H1 (cell line): Measurements from ENCODE around the gene LRRC56. TPM values are rescaled to one million over a fixed set of nuclear protein-coding genes. Genes with fewer than 3 reads are reported as not detected.
A peak's percentile ranks its signal among the peaks of the same experiment; 100 is the strongest.

Experiments used
- CTCF ChIA-PET: fragments of 300-600 bp; sonication (Branson Sonifier 250); formaldehyde crosslinking; loops from one replicate; lab custom pipeline; 2021; ENCODE audit not compliant: partially characterized antibody; lab: Charles Lee
- POLR2A ChIA-PET: fragments of 300-600 bp; sonication (Branson Sonifier 250); formaldehyde crosslinking; loops from one replicate; lab custom pipeline; 2021; ENCODE audit warnings: inconsistent platforms; ENCODE audit not compliant: partially characterized antibody; lab: Charles Lee
- DNase-seq, 2 experiments: peaks; one replicate each; pipeline versions ENCODE4 v3.0.0 to v3.0.0-alpha.2; 2010 to 2022; ENCODE audit warnings: low spot score in 2 of 2, low read depth in 1 of 2, mixed read lengths in 1 of 2
- FAIRE-seq: peaks from 2 replicates; lab custom pipeline; 2011; peaks lifted over from hg19 to GRCh38; lab: Jason Lieb, UNC
- H2AFZ ChIP-seq: 2 replicates; pipeline ENCODE4 v1.8.1; 2012; ENCODE audit warnings: low read length, inconsistent platforms
- H2AK5ac ChIP-seq: 2 replicates; pipeline ENCODE4 v1.6.1; 2013; ENCODE audit warnings: low read depth, low read length
- H2BK120ac ChIP-seq: replicated peaks from 2 replicates; pipeline ENCODE3; 2013; ENCODE audit warnings: low read depth, low read length, inconsistent platforms
- H2BK12ac ChIP-seq: 2 replicates; pipeline ENCODE4 v1.6.1; 2013; ENCODE audit warnings: low read depth, low read length
- H2BK15ac ChIP-seq: 2 replicates; pipeline ENCODE4 v1.6.1; 2013; ENCODE audit warnings: low read length
- H2BK20ac ChIP-seq: 2 replicates; pipeline ENCODE4 v1.6.1; 2013; ENCODE audit warnings: low read length
- H2BK5ac ChIP-seq: 2 replicates; pipeline ENCODE4 v1.6.1; 2013; ENCODE audit warnings: low read depth, low read length
- H3K14ac ChIP-seq: 2 replicates; pipeline ENCODE4 v1.6.1; 2013; ENCODE audit warnings: inconsistent platforms; ENCODE audit not compliant: insufficient read length
- H3K18ac ChIP-seq: 2 replicates; pipeline ENCODE4 v1.6.1; 2013; ENCODE audit warnings: low read length; ENCODE audit errors: extremely low read depth
- H3K23ac ChIP-seq: 2 replicates; pipeline ENCODE4 v1.6.1; 2013; ENCODE audit warnings: inconsistent platforms; ENCODE audit not compliant: insufficient read length
- H3K23me2 ChIP-seq: 2 replicates; pipeline ENCODE4 v1.6.1; 2013; ENCODE audit warnings: low read depth, low read length
- H3K27ac ChIP-seq: 2 replicates; pipeline ENCODE4 v1.6.1; 2011; ENCODE audit warnings: low read depth, low read length, inconsistent platforms
- H3K27me3 ChIP-seq, 4 experiments: replicated peaks in 1 of 4; 1 replicate in 1 of 4; 2 replicates in 3 of 4; pipeline versions ENCODE4 v1.6.1 to v1.8.1; 2011 to 2013; ENCODE audit warnings: low read length in 3 of 4, mild to moderate bottlenecking in 3 of 4, inconsistent platforms in 2 of 4, mixed read lengths in 2 of 4, moderate library complexity in 1 of 4; ENCODE audit not compliant: control insufficient read depth in 3 of 4, insufficient read depth in 3 of 4; ENCODE audit errors: extremely low read depth in 1 of 4
- H3K36me3 ChIP-seq, 4 experiments: 2 replicates each; pipeline versions ENCODE4 v1.6.1 to v1.8.1; 2011 to 2013; ENCODE audit warnings: mild to moderate bottlenecking in 4 of 4, low read length in 3 of 4, moderate library complexity in 2 of 4, control low read depth in 1 of 4, inconsistent platforms in 1 of 4; ENCODE audit not compliant: insufficient read depth in 4 of 4, control insufficient read depth in 2 of 4
- H3K4ac ChIP-seq: replicated peaks from 2 replicates; pipeline ENCODE3; 2013; ENCODE audit warnings: low read length, low read depth, mixed read lengths, inconsistent platforms; ENCODE audit not compliant: insufficient read length
- H3K4me1 ChIP-seq, 4 experiments: replicated peaks in 1 of 4; 1 replicate in 1 of 4; 2 replicates in 3 of 4; pipeline versions ENCODE4 v1.6.1 to v1.8.1; 2011 to 2013; ENCODE audit warnings: low read length in 3 of 4, inconsistent platforms in 2 of 4, mixed read lengths in 1 of 4; ENCODE audit not compliant: insufficient read depth in 4 of 4, control insufficient read depth in 3 of 4
- H3K4me2 ChIP-seq, 2 experiments: 2 replicates each; pipeline versions ENCODE4 v1.6.1 to v1.8.1; 2011 to 2013; ENCODE audit warnings: low read depth in 2 of 2, low read length in 2 of 2, control low read depth in 1 of 2, inconsistent platforms in 1 of 2, mild to moderate bottlenecking in 1 of 2; ENCODE audit not compliant: insufficient read depth in 1 of 2
- H3K4me3 ChIP-seq, 4 experiments: fragments of 200-600, 300-600 bp in 1 of 4; sonication (generic), shearing (Covaris generic), sonication (Bioruptor Twin) in 1 of 4; 2 replicates each; pipeline versions ENCODE4 v1.5.1 to v1.8.1; 2011 to 2016; ENCODE audit warnings: low read length in 4 of 4, low read depth in 3 of 4, control low read depth in 2 of 4, inconsistent platforms in 2 of 4, mild to moderate bottlenecking in 2 of 4, mixed read lengths in 1 of 4, moderate library complexity in 1 of 4; ENCODE audit not compliant: insufficient read depth in 2 of 4; ENCODE audit errors: extremely low read depth in 1 of 4
- H3K56ac ChIP-seq: replicated peaks from 2 replicates; pipeline ENCODE3; 2013; ENCODE audit warnings: low read depth, mild to moderate bottlenecking, mixed read lengths, low read length, inconsistent platforms; ENCODE audit not compliant: insufficient read length
- H3K79me1 ChIP-seq: 2 replicates; pipeline ENCODE4 v1.6.1; 2013; ENCODE audit warnings: low read depth, low read length, control low read depth
- H3K79me2 ChIP-seq, 2 experiments: 2 replicates each; pipeline versions ENCODE4 v1.6.1 to v1.8.1; 2012 to 2013; ENCODE audit warnings: low read length in 2 of 2, mild to moderate bottlenecking in 2 of 2, inconsistent platforms in 1 of 2; ENCODE audit not compliant: insufficient read depth in 2 of 2, control insufficient read depth in 1 of 2
- H3K9ac ChIP-seq, 4 experiments: replicated peaks in 1 of 4; 1 replicate in 1 of 4; 2 replicates in 3 of 4; pipeline versions ENCODE4 v1.6.1 to v1.8.1; 2011 to 2013; ENCODE audit warnings: low read depth in 3 of 4, low read length in 3 of 4, control low read depth in 2 of 4, mild to moderate bottlenecking in 2 of 4, moderate library complexity in 2 of 4, inconsistent platforms in 1 of 4; ENCODE audit errors: extremely low read depth in 1 of 4
- H3K9me3 ChIP-seq, 2 experiments: 2 replicates each; pipeline versions ENCODE4 v1.6.1 to v1.8.1; 2012 to 2013; ENCODE audit warnings: mild to moderate bottlenecking in 2 of 2, moderate library complexity in 2 of 2, control low read depth in 1 of 2, inconsistent platforms in 1 of 2, low read depth in 1 of 2, low read length in 1 of 2, mixed read lengths in 1 of 2; ENCODE audit not compliant: insufficient read depth in 2 of 2
- H4K20me1 ChIP-seq, 2 experiments: replicated peaks in 1 of 2; 2 replicates each; pipeline versions ENCODE3 to v1.8.1; 2011 to 2013; ENCODE audit warnings: inconsistent platforms in 2 of 2, low read length in 2 of 2, mild to moderate bottlenecking in 1 of 2; ENCODE audit not compliant: insufficient read depth in 2 of 2, control insufficient read depth in 1 of 2
- H4K5ac ChIP-seq: 2 replicates; pipeline ENCODE4 v1.6.1; 2013; ENCODE audit warnings: low read length, low read depth, mixed read lengths, inconsistent platforms; ENCODE audit not compliant: insufficient read length
- H4K8ac ChIP-seq: 2 replicates; pipeline ENCODE4 v1.8.0; 2013; ENCODE audit warnings: mild to moderate bottlenecking, moderate library complexity, low read length, inconsistent platforms; ENCODE audit not compliant: insufficient read depth; ENCODE audit errors: extremely low read depth
- H4K91ac ChIP-seq: replicated peaks from 2 replicates; pipeline ENCODE3; 2013; ENCODE audit warnings: low read length, mixed read lengths, inconsistent platforms; ENCODE audit not compliant: insufficient read length
- CBX8 ChIP-seq: fragments of 300-800, 300-1000 bp; sonication (generic); IDR thresholded peaks from 2 replicates; pipeline ENCODE4 v1.7.1; 2016; ENCODE audit warnings: low read depth, low read length, borderline replicate concordance
- CHD1 ChIP-seq: IDR thresholded peaks from 2 replicates; pipeline ENCODE4 v1.6.1; 2012; ENCODE audit warnings: low read depth, low read length, improper control_type of control experiment
- GABPA ChIP-seq: IDR thresholded peaks from 2 replicates; pipeline ENCODE4 v1.6.1; 2011; ENCODE audit warnings: mild to moderate bottlenecking, low read length, moderate library complexity, borderline replicate concordance; ENCODE audit not compliant: insufficient read depth
- KDM5A ChIP-seq: fragments of 200-600 bp; IDR thresholded peaks from 2 replicates; pipeline ENCODE4 v1.7.1; 2012; ENCODE audit warnings: mild to moderate bottlenecking, low read length, inconsistent platforms, mixed read lengths
- NANOG ChIP-seq: IDR thresholded peaks from 2 replicates; pipeline ENCODE4 v1.6.1; 2011; ENCODE audit warnings: low read length, low read depth, mild to moderate bottlenecking, inconsistent platforms; ENCODE audit not compliant: insufficient read depth, poor library complexity, severe bottlenecking
- POU5F1 ChIP-seq: IDR thresholded peaks from 2 replicates; pipeline ENCODE4 v1.6.1; 2011; ENCODE audit warnings: low read depth, mild to moderate bottlenecking, low read length, moderate library complexity
- SAP30 ChIP-seq: fragments of 300-600 bp; sonication (generic); IDR thresholded peaks from 2 replicates; pipeline ENCODE4 v1.7.1; 2012; ENCODE audit warnings: low read length, moderate library complexity, mild to moderate bottlenecking, inconsistent platforms; ENCODE audit not compliant: insufficient read depth, insufficient replicate concordance
- SP4 ChIP-seq: IDR thresholded peaks from 2 replicates; pipeline ENCODE4 v1.6.1; 2012; ENCODE audit warnings: low read length, inconsistent platforms
- WGBS, 2 experiments: shearing (Covaris generic) in 1 of 2; methylation state at CpG; one replicate each; pipeline versions ENCODE4 v1.1.6 to v1.1.7; 2013 to 2015; ENCODE audit warnings: low lambda C conversion rate in 2 of 2, mixed read lengths in 2 of 2, inconsistent platforms in 1 of 2, low coverage in 1 of 2, missing lambda C conversion rate in 1 of 2; ENCODE audit not compliant: insufficient replicate concordance in 2 of 2, insufficient coverage in 1 of 2, insufficient read length in 1 of 2; ENCODE audit errors: extremely low coverage in 1 of 2, missing lambda C conversion rate in 1 of 2; 5-methylcytosine and 5-hydroxymethylcytosine counted together
- polyA plus RNA-seq, 7 experiments: library from polyadenylated mRNA; depleted of rRNA in 3 of 7; stranded (reverse) in 5 of 7; unstranded in 2 of 7; fragments of >200 nt in 5 of 7; fragments of 200-250 nt in 2 of 7; gene quantifications; 1 replicate in 5 of 7; 2 replicates in 1 of 7; 4 replicates in 1 of 7; pipeline versions ENCODE4 v1.2.1 to v1.2.3, GENCODE V29; 2011 to 2013; ENCODE audit warnings: missing spikeins in 2 of 7, mixed read lengths in 2 of 7
- total RNA-seq: library from RNA; stranded (reverse); fragmentation: NEBNext Ultra II Directional; extraction: Animal tissue kit (Norgen Biotek cat#: 25700); gene quantifications from 2 replicates; pipeline ENCODE4 v1.2.1, GENCODE V29; 2021

Gene LRRC56
- total and polyA plus RNA-seq, 2 of the 8 experiments (the other 6 are each of a cell fraction or from before 2014, with no cell fraction given), result 0.94 to 1.9 TPM

GRCh38 chr11:575996-576768, 38.9 kb downstream of the LRRC56 start, which contains the start of gene PHRF1:
Gene PHRF1, plus strand, starts transcription at chr11:576470. Its CDS starts 5,043 bp downstream, at chr11:581513.
- H3K4me1 ChIP-seq, result peaks cover 6 to 25% (median 15%) of the 10 kb centered on the region in 4 experiments
- peak within 1 kb of the TSS; percentile 87 to 99 (median 88) for H3K4me3 ChIP-seq
- peaks cover 16% of the 10 kb centered on the region for H3K79me1 ChIP-seq
- H4K20me1 ChIP-seq, result peaks cover 31 to 38% of the 10 kb centered on the region in 2 experiments
- H2BK120ac ChIP-seq, result peak within 1 kb of the TSS; percentile 98
- H2BK5ac ChIP-seq, result peak within 1 kb of the TSS; percentile 98
- peaks cover 8 to 17% (median 13%) of the 10 kb centered on the region in 4 experiments for H3K27me3 ChIP-seq
- FAIRE-seq (no peak), DNase-seq (peak; percentile 75 to 96)
- H2BK20ac ChIP-seq, result peak within 1 kb of the TSS; percentile 93; the same call in 1 of the 2 replicates
- H3K4ac ChIP-seq, result peak within 1 kb of the TSS; percentile 91
- peak within 1 kb of the TSS; percentile 95 for H3K14ac ChIP-seq
- peak within 1 kb of the TSS; percentile 99 for H4K5ac ChIP-seq
- H4K91ac ChIP-seq, result peak within 1 kb of the TSS; percentile 98
- peaks cover 38 to 43% of the 10 kb centered on the region in 2 experiments for H3K79me2 ChIP-seq
- WGBS, 2 experiments, result 2% methylated on average over 26 of the region's 99 CpGs; no CpG with 5 or more reads in 1 of the 2 experiments
- ChIA-PET POLR2A (interaction anchor here (0.7 to 2.1 kb wide), 16 partner anchors 8 to 175 kb away, joined by 3 to 15 read pairs (median 4); partner anchors contain the start of genes IRF7, LMNTD2, LRRC56 and PTDSS2), CTCF (interaction anchor here (0.7 to 2.1 kb wide), 6 partner anchors 10 to 37 kb away, joined by 4 to 7 read pairs (median 6); no protein-coding TSS in a partner anchor)
- H4K8ac ChIP-seq, result peak within 1 kb of the TSS; percentile 100
- H3K56ac ChIP-seq, result peak within 1 kb of the TSS; percentile 97
- peak within 1 kb of the TSS; percentile 97 to 100 (median 99) for H3K9ac ChIP-seq
- H3K9me3 ChIP-seq, result no peaks in the 10 kb centered on the region
- peak within 1 kb of the TSS; percentile 100 for H3K27ac ChIP-seq
- peak within 1 kb of the TSS; percentile 99; the same call in 1 of the 2 replicates for H2AFZ ChIP-seq
- peak within 1 kb of the TSS; percentile 31; the same call in 1 of the 2 replicates for H2BK15ac ChIP-seq
- H2AK5ac ChIP-seq, result no peak within 1 kb of the TSS
- H3K23me2 ChIP-seq, result peaks cover 15% of the 10 kb centered on the region
- no peaks in the 10 kb centered on the region for H3K36me3 ChIP-seq
- peak within 1 kb of the TSS; percentile 99 for H2BK12ac ChIP-seq
- no peak within 1 kb of the TSS for H3K23ac ChIP-seq
- peak within 1 kb of the TSS; percentile 91 to 99 for H3K4me2 ChIP-seq
- peak within 1 kb of the TSS; percentile 99 for H3K18ac ChIP-seq
- TF ChIP-seq GABPA (peak; percentile 94; the same call in 1 of the 2 replicates), CHD1 (peak; percentile 98), CBX8 (no peak), SP4 (peak; percentile 83; the same call in 1 of the 2 replicates), NANOG (no peak), POU5F1 (no peak), KDM5A (no peak), SAP30 (no peak)
